HCT116 (cell line): ENCODE results near the gene CCDC85B. TPM values are rescaled to one million over a fixed set of nuclear protein-coding genes. Genes with fewer than 3 reads are reported as not detected.
A peak's percentile ranks its signal among the peaks of the same experiment; 100 is the strongest.

Experiments used
- ATAC-seq: fragments of 200-7000 bp; cut with Tn5 transposase; 2 replicates; pipeline ENCODE4 v1.9.1; 2020; ENCODE audit warnings: mild to moderate bottlenecking, moderate library complexity
- BruUV-seq: library from RNA; stranded (reverse); fragments of 400-500 nt; replicated peaks from 2 replicates; lab custom pipeline; 2021; lab: Mats Ljungman, UMichigan
- CTCF ChIA-PET: fragments of 300-600 bp; sonication (Branson Sonifier 250); formaldehyde crosslinking; loops from one replicate; lab custom pipeline; 2021; ENCODE audit warnings: antibody characterized with exemption; lab: Charles Lee
- POLR2A ChIA-PET: fragments of 300-600, 350-600 bp; sonication (Branson Sonifier 250); formaldehyde crosslinking; loops from one replicate; lab custom pipeline; 2021; ENCODE audit warnings: antibody characterized with exemption; lab: Charles Lee
- RAD21 ChIA-PET, 2 experiments: fragments of 300-600 bp; sonication (Branson Sonifier 250); formaldehyde crosslinking; loops; one replicate each; lab custom pipeline; 2023; ENCODE audit warnings: low total read pairs in 2 of 2; ENCODE audit not compliant: uncharacterized antibody in 2 of 2, unreplicated experiment in 2 of 2, low non-redundant PET in 1 of 2; lab: Charles Lee
- DNase-seq: peaks from one replicate; pipeline ENCODE4 v3.0.0-alpha.2; 2010; ENCODE audit warnings: low read depth, low spot score
- H2AFZ ChIP-seq: fragments of 200-600 bp; shearing (Covaris generic), sonication (generic); 2 replicates; pipeline ENCODE4 v1.6.1; 2017; ENCODE audit warnings: low read depth, mixed run types, mixed read lengths, antibody characterized with exemption, low read length; ENCODE audit not compliant: poor library complexity, severe bottlenecking
- H3K27ac ChIP-seq: 2 replicates; pipeline ENCODE4 v1.5.1; 2012; ENCODE audit warnings: low read depth, low read length
- H3K27me3 ChIP-seq: fragments of 200-600 bp; sonication (generic); 2 replicates; pipeline ENCODE4 v1.6.1; 2016; ENCODE audit warnings: mixed run types, low read length, mixed read lengths; ENCODE audit not compliant: insufficient read depth
- H3K36me3 ChIP-seq, 2 experiments: fragments of 200-500 bp in 1 of 2; fragments of 200-600 bp in 1 of 2; sonication (Bioruptor generic) in 1 of 2; sonication (generic) in 1 of 2; 2 replicates each; pipeline versions ENCODE4 v1.5.1 to v1.6.1; 2014 to 2016; ENCODE audit warnings: low read length in 2 of 2, inconsistent platforms in 1 of 2, mixed read lengths in 1 of 2, mixed run types in 1 of 2; ENCODE audit not compliant: insufficient read depth in 2 of 2, control insufficient read depth in 1 of 2
- H3K4me1 ChIP-seq, 2 experiments: fragments of 200-600 bp in 1 of 2; sonication (generic) in 1 of 2; 2 replicates each; pipeline versions ENCODE4 v1.5.1 to v1.6.1; 2012 to 2017; ENCODE audit warnings: low read length in 2 of 2, inconsistent platforms in 1 of 2, mild to moderate bottlenecking in 1 of 2, mixed read lengths in 1 of 2, mixed run types in 1 of 2, moderate library complexity in 1 of 2; ENCODE audit not compliant: insufficient read depth in 2 of 2, control insufficient read depth in 1 of 2
- H3K4me2 ChIP-seq: fragments of 200-600 bp; sonication (generic); 2 replicates; pipeline ENCODE4 v1.6.1; 2017; ENCODE audit warnings: mixed run types, low read length, mixed read lengths
- H3K4me3 ChIP-seq, 2 experiments: fragments of 200-600 bp in 1 of 2; sonication (generic) in 1 of 2; replicated peaks in 1 of 2; 2 replicates each; pipeline ENCODE4 v1.5.1; 2011 to 2016; ENCODE audit warnings: low read length in 2 of 2, control low read depth in 1 of 2, low read depth in 1 of 2, mild to moderate bottlenecking in 1 of 2, mixed read lengths in 1 of 2, mixed run types in 1 of 2
- H3K79me2 ChIP-seq: fragments of 200-600 bp; sonication (generic); 2 replicates; pipeline ENCODE4 v1.6.1; 2017; ENCODE audit warnings: mild to moderate bottlenecking, mixed run types, low read length, moderate library complexity, mixed read lengths; ENCODE audit not compliant: insufficient read depth
- H3K9ac ChIP-seq: fragments of 200-600 bp; sonication (generic); 2 replicates; pipeline ENCODE4 v1.6.1; 2016; ENCODE audit warnings: low read length, mixed read lengths
- H3K9me2 ChIP-seq: fragments of 200-600 bp; sonication (generic), shearing (Covaris generic); 2 replicates; pipeline ENCODE4 v1.6.1; 2017; ENCODE audit warnings: mixed run types, mild to moderate bottlenecking, moderate library complexity; ENCODE audit not compliant: insufficient read depth
- H3K9me3 ChIP-seq, 2 experiments: fragments of 200-500 bp in 1 of 2; fragments of 200-600 bp in 1 of 2; sonication (Bioruptor generic) in 1 of 2; sonication (generic) in 1 of 2; 2 replicates each; pipeline ENCODE4 v1.6.1; 2014 to 2017; ENCODE audit warnings: low read length in 2 of 2, mixed read lengths in 2 of 2, inconsistent platforms in 1 of 2, low read depth in 1 of 2, mild to moderate bottlenecking in 1 of 2, mixed run types in 1 of 2, moderate library complexity in 1 of 2; ENCODE audit not compliant: control insufficient read depth in 1 of 2, insufficient read depth in 1 of 2
- H4K20me1 ChIP-seq: fragments of 200-600 bp; sonication (generic), shearing (Covaris generic); 2 replicates; pipeline ENCODE4 v1.6.1; 2017; ENCODE audit warnings: mixed run types, mild to moderate bottlenecking, moderate library complexity; ENCODE audit not compliant: insufficient read depth
- ATF3 ChIP-seq: IDR thresholded peaks from 2 replicates; pipeline ENCODE4 v1.6.1; 2012
- CEBPB ChIP-seq: IDR thresholded peaks from 2 replicates; pipeline ENCODE4 v1.6.1; 2012; ENCODE audit warnings: low read depth
- CTCF ChIP-seq, 3 experiments: fragments of 200-600 bp in 1 of 3; sonication (generic) in 1 of 3; IDR thresholded peaks in 2 of 3; conservative IDR thresholded peaks in 1 of 3; 2 replicates each; pipeline ENCODE4 v1.5.1; 2012 to 2017; ENCODE audit warnings: low read depth in 2 of 3, low read length in 2 of 3, antibody characterized with exemption in 1 of 3, borderline replicate concordance in 1 of 3, control low read depth in 1 of 3, mild to moderate bottlenecking in 1 of 3, mixed read lengths in 1 of 3, mixed run types in 1 of 3, moderate library complexity in 1 of 3; ENCODE audit not compliant: insufficient read depth in 1 of 3
- EZH2 ChIP-seq: fragments of 200-600 bp; sonication (generic); IDR thresholded peaks from 2 replicates; pipeline ENCODE4 v1.6.1; 2017; ENCODE audit warnings: antibody characterized with exemption, mixed run types
- EZH2phosphoT487 ChIP-seq: fragments of 200-600 bp; IDR thresholded peaks from 2 replicates; pipeline ENCODE4 v1.6.1; 2018; ENCODE audit warnings: antibody characterized with exemption, borderline replicate concordance
- FOSL1 ChIP-seq: IDR thresholded peaks from 2 replicates; pipeline ENCODE4 v1.6.1; 2012; ENCODE audit warnings: low read depth
- JUND ChIP-seq: IDR thresholded peaks from 2 replicates; pipeline ENCODE4 v1.6.1; 2012
- MAX ChIP-seq: IDR thresholded peaks from 2 replicates; pipeline ENCODE4 v1.6.1; 2012
- POLR2AphosphoS5 ChIP-seq: IDR thresholded peaks from 2 replicates; pipeline ENCODE4 v1.6.1; 2011; ENCODE audit warnings: mild to moderate bottlenecking, low read depth, low read length, moderate library complexity
- RAD21 ChIP-seq: IDR thresholded peaks from 2 replicates; pipeline ENCODE4 v1.6.1; 2012; ENCODE audit warnings: low read depth, mild to moderate bottlenecking
- REST ChIP-seq: IDR thresholded peaks from 2 replicates; pipeline ENCODE4 v1.6.1; 2012; ENCODE audit warnings: low read depth
- SIN3A ChIP-seq: IDR thresholded peaks from 2 replicates; pipeline ENCODE4 v1.6.1; 2012; ENCODE audit warnings: low read depth
- SP1 ChIP-seq: IDR thresholded peaks from 2 replicates; pipeline ENCODE4 v1.6.1; 2012; ENCODE audit warnings: low read depth
- SRF ChIP-seq: IDR thresholded peaks from 2 replicates; pipeline ENCODE4 v1.6.1; 2012; ENCODE audit warnings: low read depth
- TCF7L2 ChIP-seq: IDR thresholded peaks from 2 replicates; pipeline ENCODE4 v1.7.0; 2011; ENCODE audit warnings: borderline replicate concordance, inconsistent platforms; ENCODE audit not compliant: insufficient read depth, insufficient read length; ENCODE audit errors: extremely low read depth
- ZBTB33 ChIP-seq: IDR thresholded peaks from 2 replicates; pipeline ENCODE4 v1.6.1; 2011; ENCODE audit warnings: mild to moderate bottlenecking, low read length, moderate library complexity; ENCODE audit not compliant: insufficient replicate concordance; ENCODE audit errors: extremely low read depth
- ZNF274 ChIP-seq: fragments of 200-500 bp; sonication (Bioruptor generic); IDR thresholded peaks from 2 replicates; pipeline ENCODE4 v1.6.1; 2014; ENCODE audit warnings: mild to moderate bottlenecking, low read depth, low read length, inconsistent platforms
- intact Hi-C: fragments of 100-400 bp; cut with micrococcal nuclease; formaldehyde crosslinking; loops from 2 replicates; pipeline ENCODE4 v1.10.0; 2022
- total RNA-seq: library from RNA; stranded (reverse); gene quantifications from one replicate; pipeline ENCODE4 v1.2.1, GENCODE V29; 2021; ENCODE audit not compliant: unreplicated experiment

Gene CCDC85B
- total RNA-seq, 1 experiment from 2014 or later = 84.3 TPM

GRCh38 chr11:65873318-65874156 is 16.9 kb upstream of the CCDC85B start:
- Histone ChIP-seq H3K27ac (peak overlapping the region; percentile 55), H3K36me3 (no peaks in the 10 kb centered on the region), H4K20me1 (no peaks in the 10 kb centered on the region), H3K27me3 (no peaks in the 10 kb centered on the region), H2AFZ (no peak overlapping the region), H3K4me2 (peak overlapping the region; percentile 81), H3K4me3 (peak overlapping the region; percentile 52 to 55), H3K79me2 (no peaks in the 10 kb centered on the region), H3K9me2 (no peaks in the 10 kb centered on the region), H3K9me3 (no peaks in the 10 kb centered on the region), H3K4me1 (peaks cover 10 to 13% of the 10 kb centered on the region in 2 experiments; a peak in 3 of 4 replicates), H3K9ac (peak overlapping the region; percentile 58)
- ChIA-PET CTCF (interaction anchor here (0.8 to 1.8 kb wide), 4 partner anchors 11 to 172 kb away, joined by 3 to 21 read pairs (median 10); partner anchors contain the start of genes FIBP and MUS81), POLR2A (interaction anchor here (1.0 to 1.7 kb wide), 4 partner anchors 11 to 18 kb away, joined by 3 to 6 read pairs (median 5); partner anchors contain the start of genes CCDC85B, CFL1 and FIBP), RAD21 (interaction anchor here in 1 of 2 experiments (0.5 kb wide), 1 partner anchor 104 kb away, joined by 3 read pairs; no protein-coding TSS in a partner anchor)
- ATAC-seq (peak; percentile 90), DNase-seq (peak; percentile 83)
- TSS peak; percentile 64 for BruUV-seq
- intact Hi-C loops = loop anchor here (5.0 kb wide), 1 partner anchor 161 kb away; the partner anchor contains the start of gene KAT5
- TF ChIP-seq CTCF (IDR thresholded peaks at IDR 0.05 in 2 of 3, conservative IDR thresholded peaks at IDR 0.05 in 1 of 3; ENCODE audit: borderline replicate concordance in 1 of 3, insufficient read depth in 1 of 3, low read depth in 2 of 3, low read length in 2 of 3) (no peak), POLR2AphosphoS5 (peak; percentile 79), ZNF274 (no peak), REST (no peak), EZH2phosphoT487 (no peak), MAX (peak; percentile 88), RAD21 (no peak), SIN3A (peak; percentile 48; the same call in 1 of the 2 replicates), JUND (no peak), TCF7L2 (no peak), CEBPB (no peak), EZH2 (no peak), ATF3 (no peak), SRF (no peak), SP1 (peak; percentile 75), FOSL1 (no peak), ZBTB33 (no peak)
